Measurements from ENCODE around the gene CKB.

DNA sequence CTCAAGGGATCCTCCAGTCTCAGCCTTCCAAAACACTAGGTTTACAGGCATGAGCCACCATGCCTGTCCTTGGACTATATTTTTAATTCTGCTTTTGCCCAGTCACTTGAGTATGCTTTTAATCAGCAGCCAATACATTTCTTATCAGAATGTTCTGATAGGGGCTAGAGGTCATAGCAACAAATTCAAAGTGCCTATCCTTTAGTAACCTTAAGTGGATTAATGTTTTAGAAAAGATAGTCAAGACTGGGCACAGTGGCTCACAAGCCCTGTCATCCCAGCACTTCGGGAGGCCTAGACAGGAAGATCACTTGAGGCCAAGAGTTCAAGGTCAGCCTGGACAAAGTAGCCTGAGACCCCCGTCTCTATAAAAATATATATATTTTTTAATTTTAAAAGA is 37.1 kb downstream of the CKB start:
- TF ChIP-seq, protein P1, sequence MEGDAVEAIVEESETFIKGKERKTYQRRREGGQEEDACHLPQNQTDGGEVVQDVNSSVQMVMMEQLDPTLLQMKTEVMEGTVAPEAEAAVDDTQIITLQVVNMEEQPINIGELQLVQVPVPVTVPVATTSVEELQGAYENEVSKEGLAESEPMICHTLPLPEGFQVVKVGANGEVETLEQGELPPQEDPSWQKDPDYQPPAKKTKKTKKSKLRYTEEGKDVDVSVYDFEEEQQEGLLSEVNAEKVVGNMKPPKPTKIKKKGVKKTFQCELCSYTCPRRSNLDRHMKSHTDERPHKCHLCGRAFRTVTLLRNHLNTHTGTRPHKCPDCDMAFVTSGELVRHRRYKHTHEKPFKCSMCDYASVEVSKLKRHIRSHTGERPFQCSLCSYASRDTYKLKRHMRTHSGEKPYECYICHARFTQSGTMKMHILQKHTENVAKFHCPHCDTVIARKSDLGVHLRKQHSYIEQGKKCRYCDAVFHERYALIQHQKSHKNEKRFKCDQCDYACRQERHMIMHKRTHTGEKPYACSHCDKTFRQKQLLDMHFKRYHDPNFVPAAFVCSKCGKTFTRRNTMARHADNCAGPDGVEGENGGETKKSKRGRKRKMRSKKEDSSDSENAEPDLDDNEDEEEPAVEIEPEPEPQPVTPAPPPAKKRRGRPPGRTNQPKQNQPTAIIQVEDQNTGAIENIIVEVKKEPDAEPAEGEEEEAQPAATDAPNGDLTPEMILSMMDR (conservative IDR thresholded peaks at IDR 0.05; ENCODE audit: low read length) = no peak
- TF ChIP-seq EZH2phosphoT487 (IDR thresholded peaks at IDR 0.05; ENCODE audit: borderline replicate concordance) = no peak

Data from Loucy (cell line).